ENCODE data around the gene INO80E. TPM values are rescaled to one million over a fixed set of nuclear protein-coding genes. Genes with fewer than 3 reads are reported as not detected.
"Not testable (repeated sequence)": the region's sequence is repeated elsewhere in the genome, so short reads cannot be mapped to it uniquely, and the experiment has no call there.

INO80E gene
- polyA plus RNA-seq, 1 of the 3 experiments (the other 2 are of a cell fraction) = 46.6 TPM

DNA sequence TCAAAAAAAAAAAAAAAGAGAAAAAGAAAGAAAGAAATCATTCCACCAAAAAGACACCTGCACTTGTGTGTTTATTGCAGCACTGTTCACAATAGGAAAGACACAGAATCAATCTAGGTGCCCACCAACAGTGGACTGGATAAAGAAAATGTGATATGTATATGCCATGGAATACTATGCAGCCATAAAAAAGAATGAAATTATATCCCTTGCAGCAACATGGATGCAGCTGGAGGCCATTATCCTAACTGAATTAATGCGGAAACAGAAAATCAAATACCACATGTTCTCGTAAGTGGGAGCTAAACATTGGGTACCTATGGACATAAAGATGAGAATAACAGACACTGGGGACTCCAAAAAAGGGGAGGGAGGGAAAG is 21.2 kb downstream of the INO80E start (continued):
- TF ChIP-seq, protein P1, sequence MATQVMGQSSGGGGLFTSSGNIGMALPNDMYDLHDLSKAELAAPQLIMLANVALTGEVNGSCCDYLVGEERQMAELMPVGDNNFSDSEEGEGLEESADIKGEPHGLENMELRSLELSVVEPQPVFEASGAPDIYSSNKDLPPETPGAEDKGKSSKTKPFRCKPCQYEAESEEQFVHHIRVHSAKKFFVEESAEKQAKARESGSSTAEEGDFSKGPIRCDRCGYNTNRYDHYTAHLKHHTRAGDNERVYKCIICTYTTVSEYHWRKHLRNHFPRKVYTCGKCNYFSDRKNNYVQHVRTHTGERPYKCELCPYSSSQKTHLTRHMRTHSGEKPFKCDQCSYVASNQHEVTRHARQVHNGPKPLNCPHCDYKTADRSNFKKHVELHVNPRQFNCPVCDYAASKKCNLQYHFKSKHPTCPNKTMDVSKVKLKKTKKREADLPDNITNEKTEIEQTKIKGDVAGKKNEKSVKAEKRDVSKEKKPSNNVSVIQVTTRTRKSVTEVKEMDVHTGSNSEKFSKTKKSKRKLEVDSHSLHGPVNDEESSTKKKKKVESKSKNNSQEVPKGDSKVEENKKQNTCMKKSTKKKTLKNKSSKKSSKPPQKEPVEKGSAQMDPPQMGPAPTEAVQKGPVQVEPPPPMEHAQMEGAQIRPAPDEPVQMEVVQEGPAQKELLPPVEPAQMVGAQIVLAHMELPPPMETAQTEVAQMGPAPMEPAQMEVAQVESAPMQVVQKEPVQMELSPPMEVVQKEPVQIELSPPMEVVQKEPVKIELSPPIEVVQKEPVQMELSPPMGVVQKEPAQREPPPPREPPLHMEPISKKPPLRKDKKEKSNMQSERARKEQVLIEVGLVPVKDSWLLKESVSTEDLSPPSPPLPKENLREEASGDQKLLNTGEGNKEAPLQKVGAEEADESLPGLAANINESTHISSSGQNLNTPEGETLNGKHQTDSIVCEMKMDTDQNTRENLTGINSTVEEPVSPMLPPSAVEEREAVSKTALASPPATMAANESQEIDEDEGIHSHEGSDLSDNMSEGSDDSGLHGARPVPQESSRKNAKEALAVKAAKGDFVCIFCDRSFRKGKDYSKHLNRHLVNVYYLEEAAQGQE (IDR thresholded peaks at IDR 0.05; ENCODE audit: low read depth, low read length) = no peak
- TF ChIP-seq NFIC (IDR thresholded peaks at IDR 0.05; ENCODE audit: borderline replicate concordance) (no peak), NRF1 (IDR thresholded peaks at IDR 0.05; ENCODE audit: low read depth, low read length) (no peak), POLR2AphosphoS5 (IDR thresholded peaks at IDR 0.05; ENCODE audit: low read depth, low read length) (no peak), SMC3 (IDR thresholded peaks at IDR 0.05; ENCODE audit: low read depth, low read length) (no peak), RAD21 (IDR thresholded peaks at IDR 0.05; ENCODE audit: low read length) (no peak), JUND (IDR thresholded peaks at IDR 0.05) (no peak)
- TF ChIP-seq, protein P2, sequence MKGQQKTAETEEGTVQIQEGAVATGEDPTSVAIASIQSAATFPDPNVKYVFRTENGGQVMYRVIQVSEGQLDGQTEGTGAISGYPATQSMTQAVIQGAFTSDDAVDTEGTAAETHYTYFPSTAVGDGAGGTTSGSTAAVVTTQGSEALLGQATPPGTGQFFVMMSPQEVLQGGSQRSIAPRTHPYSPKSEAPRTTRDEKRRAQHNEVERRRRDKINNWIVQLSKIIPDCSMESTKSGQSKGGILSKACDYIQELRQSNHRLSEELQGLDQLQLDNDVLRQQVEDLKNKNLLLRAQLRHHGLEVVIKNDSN (IDR thresholded peaks at IDR 0.05; ENCODE audit: borderline replicate concordance, low read depth) = no peak

DNA sequence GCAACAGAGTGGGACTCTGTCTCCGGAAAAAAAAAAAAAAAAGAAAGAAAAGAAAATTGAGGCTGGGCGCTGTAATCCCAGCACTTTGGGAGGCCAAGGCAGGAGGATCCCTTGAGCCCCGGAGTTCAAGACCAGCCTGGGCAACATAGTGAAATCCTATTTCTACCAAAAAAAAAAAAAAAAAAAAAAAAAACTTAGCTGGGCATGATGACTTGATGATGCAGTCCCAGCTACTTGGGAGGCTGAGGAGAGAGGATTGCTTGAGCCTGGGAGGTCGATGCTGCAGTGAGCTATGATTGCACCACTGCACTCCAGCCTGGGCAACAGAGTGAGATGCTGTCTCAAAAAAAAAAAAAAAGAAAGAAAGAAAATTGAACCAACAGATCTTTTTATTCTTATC is 21.9 kb downstream of the INO80E start:
- H4K20me1 ChIP-seq (ENCODE audit: insufficient read depth); H3K27ac ChIP-seq (ENCODE audit: low read depth in 2 of 2, low read length in 1 of 2); H3K4me2 ChIP-seq; H3K79me2 ChIP-seq (ENCODE audit: insufficient read depth); H3K9me2 ChIP-seq; H2AFZ ChIP-seq (ENCODE audit: low read depth); H3K27me3 ChIP-seq (ENCODE audit: insufficient read depth); DNase-seq; H3K4me3 ChIP-seq (ENCODE audit: low read depth in 2 of 2, low read length in 1 of 2); H3F3A ChIP-seq (replicated peaks; ENCODE audit: insufficient read depth); H3K9me3 ChIP-seq; H3K9ac ChIP-seq; POLR2A ChIA-PET; H3K36me3 ChIP-seq (replicated peaks in 1 of 2; ENCODE audit: control insufficient read depth in 1 of 2, insufficient read depth in 2 of 2, low read length in 1 of 2); H3K4me1 ChIP-seq (ENCODE audit: control insufficient read depth in 1 of 2, insufficient read depth in 2 of 2, low read depth in 1 of 2, low read length in 1 of 2): not testable (repeated sequence)
- CTCF ChIA-PET = interaction anchor here (0.9 to 1.1 kb wide), 2 partner anchors 12 to 13 kb away, joined by 3 read pairs; partner anchors contain the start of gene TLCD3B
- WGBS (ENCODE audit: low lambda C conversion rate) = 74% methylated on average over 4 of the region's 4 CpGs

DNA sequence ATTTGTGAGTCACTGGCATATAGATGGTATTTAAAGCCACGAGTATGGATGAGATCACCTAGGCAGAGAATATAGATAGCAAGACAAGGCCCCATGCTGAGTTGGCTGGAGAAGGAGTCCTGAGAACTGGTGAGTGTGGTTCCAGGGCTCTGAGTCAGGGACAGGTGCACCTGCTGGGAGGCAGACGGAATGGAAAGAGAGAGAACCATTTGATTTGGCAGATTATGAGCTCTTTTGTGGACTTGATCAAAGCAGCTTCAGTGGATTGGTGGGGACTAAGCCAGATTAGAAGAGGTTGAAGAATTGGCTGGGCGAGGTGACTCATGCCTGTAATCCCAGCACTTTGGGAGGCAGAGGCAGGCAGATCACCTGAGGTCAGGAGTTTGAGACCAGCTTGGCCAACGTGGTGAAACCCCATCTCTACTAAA is 22.7 kb downstream of the INO80E start:
- Histone ChIP-seq H3K27ac (ENCODE audit: low read depth in 2 of 2, low read length in 1 of 2) (no peak overlapping the region), H2AFZ (ENCODE audit: low read depth) (no peak overlapping the region), H3K9me3 (no peaks in the 10 kb centered on the region), H3K4me2 (no peak overlapping the region), H3K9ac (no peak overlapping the region), H3K4me3 (ENCODE audit: low read depth in 2 of 2, low read length in 1 of 2) (no peak overlapping the region), H3F3A (replicated peaks; ENCODE audit: insufficient read depth) (peaks cover 6% of the 10 kb centered on the region), H3K27me3 (ENCODE audit: insufficient read depth) (no peaks in the 10 kb centered on the region), H4K20me1 (ENCODE audit: insufficient read depth) (no peaks in the 10 kb centered on the region), H3K36me3 (replicated peaks in 1 of 2; ENCODE audit: control insufficient read depth in 1 of 2, insufficient read depth in 2 of 2, low read length in 1 of 2) (no peaks in the 10 kb centered on the region), H3K9me2 (no peaks in the 10 kb centered on the region), H3K79me2 (ENCODE audit: insufficient read depth) (no peaks in the 10 kb centered on the region), H3K4me1 (ENCODE audit: control insufficient read depth in 1 of 2, insufficient read depth in 2 of 2, low read depth in 1 of 2, low read length in 1 of 2) (peaks cover 0 to 2% of the 10 kb centered on the region in 2 experiments; a peak in 1 of 4 replicates)
- CTCF ChIA-PET = interaction anchor here (0.9 to 2.0 kb wide), 6 partner anchors 12 to 318 kb away, joined by 3 to 7 read pairs (median 4); partner anchors contain the start of gene TLCD3B
- no peak for DNase-seq
- POLR2A ChIA-PET = no interaction called here
- 64% methylated on average over 4 of the region's 4 CpGs for WGBS (ENCODE audit: low lambda C conversion rate)
- TF ChIP-seq MXI1 (IDR thresholded peaks at IDR 0.05; ENCODE audit: low read depth, low read length) = no peak
- no peak for TF ChIP-seq RFX5 (IDR thresholded peaks at IDR 0.05; ENCODE audit: low read length)
- no peak for TF ChIP-seq FOXJ3 (CRISPR knock-in tag; IDR thresholded peaks at IDR 0.05)
- TF ChIP-seq TCF12 (IDR thresholded peaks at IDR 0.05) = no peak
- TF ChIP-seq, protein P1 (IDR thresholded peaks at IDR 0.05; ENCODE audit: low read depth, low read length) = no peak
- no peak for TF ChIP-seq TEAD4 (IDR thresholded peaks at IDR 0.05; ENCODE audit: borderline replicate concordance, insufficient read depth)
- TF ChIP-seq SMC3 (IDR thresholded peaks at IDR 0.05; ENCODE audit: low read depth, low read length) = no peak
- TF ChIP-seq, protein P3, sequence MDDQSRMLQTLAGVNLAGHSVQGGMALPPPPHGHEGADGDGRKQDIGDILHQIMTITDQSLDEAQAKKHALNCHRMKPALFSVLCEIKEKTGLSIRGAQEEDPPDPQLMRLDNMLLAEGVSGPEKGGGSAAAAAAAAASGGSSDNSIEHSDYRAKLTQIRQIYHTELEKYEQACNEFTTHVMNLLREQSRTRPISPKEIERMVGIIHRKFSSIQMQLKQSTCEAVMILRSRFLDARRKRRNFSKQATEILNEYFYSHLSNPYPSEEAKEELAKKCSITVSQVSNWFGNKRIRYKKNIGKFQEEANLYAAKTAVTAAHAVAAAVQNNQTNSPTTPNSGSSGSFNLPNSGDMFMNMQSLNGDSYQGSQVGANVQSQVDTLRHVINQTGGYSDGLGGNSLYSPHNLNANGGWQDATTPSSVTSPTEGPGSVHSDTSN (IDR thresholded peaks at IDR 0.05) = no peak
- TF ChIP-seq YY1 (IDR thresholded peaks at IDR 0.05; ENCODE audit: low read depth) = no peak
- TF ChIP-seq RXRA (IDR thresholded peaks at IDR 0.05; ENCODE audit: borderline replicate concordance, low read depth) = no peak
- TF ChIP-seq EP300 (IDR thresholded peaks at IDR 0.05; ENCODE audit: borderline replicate concordance in 1 of 2, low read depth in 1 of 2, low read length in 1 of 2) = no peak
- no peak for TF ChIP-seq TAF1 (IDR thresholded peaks at IDR 0.05; ENCODE audit: borderline replicate concordance, low read depth, low read length)

Measured in SK-N-SH (cell line).